DOHH2 (cell line): Measurements from ENCODE around the gene YEATS2.

Source experiments
- H3F3A ChIP-seq: fragments of 200-600 bp; sonication (generic), shearing (Covaris generic); 2 replicates; pipeline ENCODE4 v1.6.0; 2016; ENCODE audit warnings: antibody characterized with exemption, mild to moderate bottlenecking; ENCODE audit not compliant: control insufficient read depth, insufficient read depth
- H3K27ac ChIP-seq: fragments of 200-600 bp; sonication (generic); 2 replicates; pipeline ENCODE4 v1.5.1; 2014; ENCODE audit warnings: low read depth, mild to moderate bottlenecking, low read length, moderate library complexity
- H3K27me3 ChIP-seq: fragments of 200-600 bp; sonication (generic); 2 replicates; pipeline ENCODE4 v1.6.1; 2014; ENCODE audit warnings: mild to moderate bottlenecking, low read length, mixed read lengths; ENCODE audit not compliant: control insufficient read depth
- H3K36me3 ChIP-seq: fragments of 200-600 bp; sonication (generic); 2 replicates; pipeline ENCODE4 v1.6.1; 2014; ENCODE audit warnings: mild to moderate bottlenecking, low read length, moderate library complexity, mixed read lengths; ENCODE audit not compliant: control insufficient read depth
- H3K4me1 ChIP-seq: fragments of 200-600 bp; sonication (generic); 2 replicates; pipeline ENCODE4 v1.6.1; 2014; ENCODE audit warnings: mild to moderate bottlenecking, low read length, mixed read lengths; ENCODE audit not compliant: control insufficient read depth
- H3K4me2 ChIP-seq: fragments of 200-600 bp; sonication (generic); 2 replicates; pipeline ENCODE4 v1.6.0; 2014; ENCODE audit warnings: mild to moderate bottlenecking, low read length, moderate library complexity
- H3K4me3 ChIP-seq: fragments of 200-600 bp; sonication (generic); 2 replicates; pipeline ENCODE4 v1.5.1; 2014; ENCODE audit warnings: mild to moderate bottlenecking, low read length, mixed read lengths
- H3K79me2 ChIP-seq: fragments of 200-600 bp; sonication (generic); 2 replicates; pipeline ENCODE4 v1.6.1; 2014; ENCODE audit warnings: mild to moderate bottlenecking, low read length, mixed read lengths; ENCODE audit not compliant: control insufficient read depth
- H3K9me2 ChIP-seq: fragments of 200-600 bp; sonication (generic); replicated peaks from 2 replicates; pipeline ENCODE4 v1.6.1; 2014; ENCODE audit warnings: mild to moderate bottlenecking, low read length, mixed read lengths; ENCODE audit not compliant: control insufficient read depth
- H3K9me3 ChIP-seq: fragments of 200-600 bp; sonication (generic); 2 replicates; pipeline ENCODE4 v1.6.1; 2014; ENCODE audit warnings: antibody characterized with exemption, low read length, mixed read lengths; ENCODE audit not compliant: control insufficient read depth, insufficient read depth
- H4K20me1 ChIP-seq: fragments of 200-600 bp; sonication (generic); 2 replicates; pipeline ENCODE4 v1.6.0; 2014; ENCODE audit warnings: low read depth, mild to moderate bottlenecking, antibody characterized with exemption, low read length, moderate library complexity; ENCODE audit not compliant: control insufficient read depth, insufficient read depth
- CTCF ChIP-seq: fragments of 200-600 bp; sonication (generic); IDR thresholded peaks from one replicate; pipeline ENCODE4 v1.5.1; 2014; ENCODE audit warnings: antibody characterized with exemption, mild to moderate bottlenecking, low read depth, low read length; ENCODE audit not compliant: poor library complexity, severe bottlenecking
- EZH2phosphoT487 ChIP-seq: fragments of 200-600 bp; sonication (generic); IDR thresholded peaks from 2 replicates; pipeline ENCODE4 v1.6.1; 2017; ENCODE audit warnings: borderline replicate concordance, mild to moderate bottlenecking, antibody characterized with exemption, low read length, moderate library complexity, mixed read lengths

YEATS2 gene

GRCh38 chr3:183711516-183711915, 13.9 kb downstream of the YEATS2 start:
- Histone ChIP-seq H3K4me3 (no peak overlapping the region), H4K20me1 (peaks cover 11% of the 10 kb centered on the region; the same call in 1 of the 2 replicates), H3K36me3 (peaks cover 35% of the 10 kb centered on the region), H3K9me3 (no peaks in the 10 kb centered on the region), H3K4me1 (no peaks in the 10 kb centered on the region), H3K79me2 (peaks cover 92% of the 10 kb centered on the region), H3F3A (peaks cover 3% of the 10 kb centered on the region), H3K9me2 (no peaks in the 10 kb centered on the region), H3K27me3 (no peaks in the 10 kb centered on the region), H3K4me2 (no peak overlapping the region), H3K27ac (no peak overlapping the region)
- TF ChIP-seq EZH2phosphoT487 (no peak), CTCF (no peak)

- Histone ChIP-seq H3K36me3 (peaks cover 62% of the 10 kb centered on the region), H3K79me2 (peaks cover 67% of the 10 kb centered on the region), H3K9me3 (no peaks in the 10 kb centered on the region), H3K4me2 (no peak overlapping the region), H3K4me1 (no peaks in the 10 kb centered on the region), H3K4me3 (no peak overlapping the region), H4K20me1 (peaks cover 3% of the 10 kb centered on the region; the same call in 1 of the 2 replicates), H3K27me3 (no peaks in the 10 kb centered on the region), H3F3A (peaks cover 3% of the 10 kb centered on the region; the same call in 1 of the 2 replicates), H3K27ac (no peak overlapping the region), H3K9me2 (no peaks in the 10 kb centered on the region)
- no peak for TF ChIP-seq CTCF
- TF ChIP-seq EZH2phosphoT487, result no peak
These were observed 17.0 kb downstream of the YEATS2 start for GRCh38 chr3:183714622-183715021.

GRCh38 chr3:183718012-183718411, 20.4 kb downstream of the YEATS2 start:
- H3K79me2 ChIP-seq, result peaks cover 38% of the 10 kb centered on the region
- H3K4me3 ChIP-seq, result no peak overlapping the region
- H4K20me1 ChIP-seq, result peaks cover 3% of the 10 kb centered on the region; the same call in 1 of the 2 replicates
- no peaks in the 10 kb centered on the region for H3K27me3 ChIP-seq
- peaks cover 81% of the 10 kb centered on the region for H3K36me3 ChIP-seq
- H3K4me2 ChIP-seq, result no peak overlapping the region
- TF ChIP-seq CTCF (no peak), EZH2phosphoT487 (no peak)
- no peaks in the 10 kb centered on the region for H3K9me2 ChIP-seq
- H3F3A ChIP-seq, result peaks cover 3% of the 10 kb centered on the region; the same call in 1 of the 2 replicates
- H3K4me1 ChIP-seq, result peaks cover 3% of the 10 kb centered on the region
- no peaks in the 10 kb centered on the region for H3K9me3 ChIP-seq
- no peak overlapping the region for H3K27ac ChIP-seq

- 0 out of 2 replicates have a peak, but pooled peaks cover 2% of the 10 kb centered on the region for H3F3A ChIP-seq
- no peak overlapping the region for H3K4me2 ChIP-seq
- H4K20me1 ChIP-seq, result no peaks in the 10 kb centered on the region
- H3K4me1 ChIP-seq, result peaks cover 13% of the 10 kb centered on the region
- H3K27me3 ChIP-seq, result no peaks in the 10 kb centered on the region
- no peak for TF ChIP-seq CTCF
- no peak for TF ChIP-seq EZH2phosphoT487
- no peaks in the 10 kb centered on the region for H3K9me3 ChIP-seq
- H3K79me2 ChIP-seq, result peaks cover 9% of the 10 kb centered on the region
- H3K36me3 ChIP-seq, result peaks cover 93% of the 10 kb centered on the region
- no peak overlapping the region for H3K27ac ChIP-seq
- no peak overlapping the region for H3K4me3 ChIP-seq
- no peaks in the 10 kb centered on the region for H3K9me2 ChIP-seq
These were observed 27.8 kb downstream of the YEATS2 start for GRCh38 chr3:183725387-183725786.
